MM.1S (cell line): Measurements from ENCODE around the gene CDH4.

Experiments used
- CTCF ChIP-seq: fragments of 300-600 bp; sonication (generic); IDR thresholded peaks from 2 replicates; pipeline ENCODE4 v1.5.1; 2016; ENCODE audit warnings: antibody characterized with exemption, low read length, mixed read lengths
- EZH2phosphoT487 ChIP-seq: fragments of 300-600 bp; sonication (generic); IDR thresholded peaks from 2 replicates; pipeline ENCODE4 v1.6.1; 2018; ENCODE audit warnings: antibody characterized with exemption, low read length

- no peak for TF ChIP-seq CTCF
- no peak for TF ChIP-seq EZH2phosphoT487
Observed at GRCh38 chr20:61257611-61258010, 5.5 kb downstream of the CDH4 start.
